ENCODE measurements around the gene MAGI2.

GRCh38 chr7:79199961-79200360 is 253.5 kb downstream of the MAGI2 start:
- no peak for TF ChIP-seq CTCF (IDR thresholded peaks at IDR 0.05)
- no peak for TF ChIP-seq POLR2A (IDR thresholded peaks at IDR 0.05)

Measured in esophagus squamous epithelium (tissue), 4 donors.